GM12892 (cell line): ENCODE measurements around the gene LHFPL5.

Experiments
- POLR2A ChIP-seq: IDR thresholded peaks from 2 replicates; pipeline ENCODE4 v1.6.1; 2011; ENCODE audit warnings: low read depth, low read length, control low read depth
- POLR2AphosphoS5 ChIP-seq: IDR thresholded peaks from 2 replicates; pipeline ENCODE4 v1.6.1; 2011; ENCODE audit warnings: low read depth, low read length, control low read depth

DNA sequence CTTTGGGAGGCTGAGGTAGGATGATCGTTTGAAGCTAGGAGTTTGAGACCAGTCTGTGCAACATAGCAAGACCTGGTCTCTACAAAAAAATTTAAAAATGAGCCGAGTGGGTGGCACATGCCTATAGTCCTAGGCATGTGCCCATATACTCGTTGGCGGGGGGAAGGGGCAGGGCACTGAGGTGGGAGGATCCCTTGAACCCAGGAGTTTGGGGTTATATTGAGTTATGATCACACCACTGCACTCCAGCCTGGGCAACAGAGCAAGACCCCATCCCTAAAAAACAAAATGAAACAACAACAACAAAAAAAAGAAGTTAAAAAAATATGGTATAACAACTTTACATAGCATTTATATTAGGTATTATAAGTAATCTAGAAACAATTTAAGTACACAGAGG lies 47.8 kb downstream of the LHFPL5 start:
- TF ChIP-seq POLR2A (no peak), POLR2AphosphoS5 (no peak)
